22Rv1 (cell line): ENCODE measurements around the gene PDGFC.

ENCODE experiments used
- H3K27ac ChIP-seq: fragments of 450-650 bp; 2 replicates; pipeline ENCODE4 v1.5.1; 2017
- CTCF ChIP-seq: fragments of 450-650 bp; IDR thresholded peaks from 2 replicates; pipeline ENCODE4 v1.5.1; 2017; ENCODE audit warnings: mild to moderate bottlenecking
- ZFX ChIP-seq: fragments of 450-650 bp; IDR thresholded peaks from 2 replicates; pipeline ENCODE4 v1.6.1; 2017; ENCODE audit warnings: antibody characterized with exemption, borderline replicate concordance

Gene PDGFC

GRCh38 chr4:156756118-156756517 is 215.5 kb downstream of the PDGFC start:
- no peak overlapping the region for H3K27ac ChIP-seq
- no peak for TF ChIP-seq CTCF
- no peak for TF ChIP-seq ZFX

- no peak overlapping the region for H3K27ac ChIP-seq
- TF ChIP-seq CTCF = no peak
- no peak for TF ChIP-seq ZFX
Measured at GRCh38 chr4:156754832-156755570, 216.6 kb downstream of the PDGFC start.

GRCh38 chr4:156751486-156751885 is 220.1 kb downstream of the PDGFC start:
- H3K27ac ChIP-seq = no peak overlapping the region

GRCh38 chr4:156749426-156750403 is 221.9 kb downstream of the PDGFC start:
- TF ChIP-seq CTCF (no peak), ZFX (no peak)
- no peak overlapping the region for H3K27ac ChIP-seq

More at GRCh38 chr4:156751486-156751885, 220.1 kb downstream of the PDGFC start:
- no peak for TF ChIP-seq CTCF
- no peak for TF ChIP-seq ZFX

- no peak for TF ChIP-seq ZFX
- TF ChIP-seq CTCF = no peak
- H3K27ac ChIP-seq = no peak overlapping the region
Measured at GRCh38 chr4:156746111-156746510, 225.5 kb downstream of the PDGFC start.

GRCh38 chr4:156738766-156739165 is 232.8 kb downstream of the PDGFC start:
- TF ChIP-seq CTCF = no peak
- no peak for TF ChIP-seq ZFX
- no peak overlapping the region for H3K27ac ChIP-seq
